T-helper 1 cell treated with Interleukin-12 subunit alpha and Interleukin-12 subunit beta and Interleukin-4 antibody, amounts not matched to agents 30 ng/mL and 1 ng/mL, for 36 hours (primary cell): ENCODE measurements around the gene EPHA10. TPM values are rescaled to one million over a fixed set of nuclear protein-coding genes. Genes with fewer than 3 reads are reported as not detected.
"Not testable (repeated sequence)": the region's sequence is repeated elsewhere in the genome, so short reads cannot be mapped to it uniquely, and the experiment has no call there.

Experiments used
- intact Hi-C: fragments of 100-400 bp; cut with micrococcal nuclease; formaldehyde crosslinking; loops from one replicate; pipeline ENCODE4 v1.15.1; 2024
- total RNA-seq: library from RNA; stranded (reverse); gene quantifications from 2 replicates; pipeline ENCODE4 v1.2.3, GENCODE V29; 2022

EPHA10 gene
- total RNA-seq, 1 donor from 2014 or later, result not detected

DNA sequence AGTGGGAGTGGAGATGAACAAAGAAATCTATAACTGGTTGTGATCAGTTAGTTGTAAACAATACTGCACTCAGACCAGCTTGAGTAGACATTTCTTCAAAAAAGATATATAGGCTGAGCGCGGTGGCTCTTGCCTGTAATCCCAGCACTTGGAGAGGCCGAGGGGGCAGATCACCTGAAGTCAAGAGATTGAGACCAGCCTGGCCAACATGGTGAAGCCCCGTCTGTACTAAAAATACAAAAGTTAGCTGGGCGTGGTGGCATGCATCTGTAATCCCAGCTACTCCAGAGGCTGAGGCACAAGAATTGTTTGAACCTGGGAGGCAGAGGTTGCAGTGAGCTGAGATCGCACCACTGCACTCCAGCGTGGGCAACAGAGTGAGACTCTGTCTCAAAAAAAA is 26.9 kb downstream of the EPHA10 start:
- intact Hi-C loops, result not testable (repeated sequence)

DNA sequence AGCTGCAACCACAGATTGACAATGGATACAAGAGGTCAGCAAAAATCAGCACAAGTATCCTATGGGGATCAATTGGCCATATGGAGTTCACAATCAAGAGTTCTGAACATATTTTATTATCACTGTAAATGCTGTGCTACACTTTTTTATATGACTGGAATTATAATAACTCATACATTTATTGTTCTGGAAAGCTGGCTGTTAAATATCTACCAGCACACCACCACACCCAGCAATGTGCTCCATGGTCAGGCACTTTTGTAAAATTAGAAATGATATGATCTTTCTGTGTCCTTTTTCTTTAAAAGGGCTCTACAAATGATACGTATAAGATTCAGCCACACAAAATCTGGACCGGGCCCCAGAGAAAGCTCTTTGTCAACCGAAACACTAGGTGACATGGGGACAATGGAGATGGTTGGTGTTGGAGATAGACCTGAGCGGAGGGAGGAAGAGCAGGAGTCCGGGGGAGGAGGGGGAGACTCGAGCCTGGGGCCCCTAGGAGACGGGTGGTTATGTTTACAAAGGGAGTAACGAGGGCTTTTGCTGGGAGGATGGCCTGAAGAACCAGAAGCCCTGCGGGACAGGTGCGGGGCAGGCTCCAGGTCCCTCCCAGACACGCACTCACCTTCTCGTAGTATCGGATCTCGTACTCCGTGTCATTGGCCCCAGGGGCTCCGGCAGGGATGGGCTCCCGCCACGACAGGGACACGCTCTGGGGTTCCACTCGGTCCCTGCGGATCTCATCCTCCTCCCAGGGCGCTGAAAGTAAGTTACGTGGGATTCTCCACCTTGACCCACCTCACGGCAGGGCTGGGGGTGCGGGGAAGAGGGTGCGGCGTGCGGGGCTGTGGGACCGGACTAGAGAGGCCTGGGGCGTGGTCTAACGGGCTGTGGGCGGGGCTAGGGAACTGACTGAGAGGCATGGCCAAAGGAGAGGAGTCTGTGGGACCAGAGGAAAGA is 30.0 kb downstream of the EPHA10 start:
- intact Hi-C loops, result no loop called here

DNA sequence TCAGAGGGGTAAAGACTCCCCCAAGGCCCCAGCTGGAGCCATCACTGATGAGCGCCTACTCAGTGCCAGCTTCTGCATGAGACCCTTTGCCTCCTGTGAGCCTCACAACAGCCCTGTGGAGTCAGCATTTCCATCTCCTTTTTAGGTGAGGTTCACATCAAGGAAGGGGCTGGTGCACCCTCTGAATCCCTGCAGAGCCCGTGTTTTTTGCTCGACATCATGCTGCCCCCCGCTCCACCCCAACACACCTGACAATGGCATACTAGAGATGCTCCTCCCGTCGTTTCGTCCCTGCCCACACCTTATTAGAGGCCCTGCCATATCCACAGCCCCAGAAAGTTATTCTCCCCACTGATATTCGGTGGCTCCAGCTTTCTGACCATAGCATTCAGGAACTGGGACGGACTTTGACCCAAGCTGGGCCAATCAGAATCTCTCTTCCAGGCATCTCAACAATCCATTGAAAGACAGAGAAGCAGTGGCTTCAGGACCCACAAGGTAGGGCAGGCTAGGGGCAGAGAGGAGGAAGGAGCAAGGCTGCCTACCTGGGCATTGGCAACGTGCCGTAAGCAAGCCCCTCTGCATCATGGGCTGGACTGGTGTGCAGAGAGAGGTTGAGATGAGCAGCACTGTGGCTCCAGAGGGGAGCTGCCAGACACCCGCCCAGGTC is 32.7 kb downstream of the EPHA10 start:
- intact Hi-C loops, result no loop called here

- intact Hi-C loops, result no loop called here
These were observed 33.5 kb downstream of the EPHA10 start for GRCh38 chr1:37731312-37732019.

DNA sequence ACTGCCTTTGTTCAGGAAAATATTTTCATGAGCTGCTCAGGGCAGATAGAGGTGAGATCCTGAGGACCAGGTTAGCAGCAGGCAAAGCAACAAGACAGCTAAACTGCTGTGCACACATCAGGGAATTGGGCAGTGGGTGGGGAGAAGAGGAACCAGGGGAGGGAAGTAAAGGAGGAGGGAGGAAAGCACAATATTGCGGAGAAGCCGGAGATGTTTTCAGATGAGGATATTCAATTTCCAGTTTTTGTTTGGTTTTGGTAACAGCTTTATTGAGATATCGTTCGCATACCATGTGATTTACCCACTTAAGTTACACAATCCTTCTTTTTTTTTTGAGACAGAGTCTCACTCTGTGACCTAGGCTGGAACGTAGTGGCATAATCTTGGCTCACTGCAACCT is 34.5 kb downstream of the EPHA10 start:
- intact Hi-C loops, result no loop called here

- intact Hi-C loops, result no loop called here
These were observed 36.5 kb downstream of the EPHA10 start for GRCh38 chr1:37728416-37728815.

- intact Hi-C loops, result no loop called here
These were observed 38.0 kb downstream of the EPHA10 start for GRCh38 chr1:37726751-37727585.

- intact Hi-C loops, result no loop called here
These were observed 38.9 kb downstream of the EPHA10 start for GRCh38 chr1:37725851-37726613.

DNA sequence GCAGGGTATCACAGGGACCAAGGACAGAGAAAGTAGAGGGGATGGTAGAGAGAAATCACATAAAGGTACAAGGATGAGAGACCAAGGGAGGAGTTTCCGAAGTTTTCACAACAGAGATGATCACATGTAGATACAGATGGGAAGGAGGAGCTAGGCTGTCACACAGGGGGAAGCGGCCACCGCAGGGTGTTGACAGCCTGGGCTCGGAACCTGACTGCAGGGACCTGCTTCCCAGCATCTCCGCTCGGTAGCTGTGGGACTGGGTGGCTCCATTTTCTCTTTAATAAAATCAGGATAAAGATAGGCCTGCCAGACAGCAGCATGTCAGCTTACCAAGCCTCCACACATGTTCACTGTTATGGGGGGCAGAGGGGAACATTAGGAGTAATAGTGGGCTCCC is 40.3 kb downstream of the EPHA10 start:
- intact Hi-C loops, result no loop called here

- intact Hi-C loops, result no loop called here
These were observed 41.4 kb downstream of the EPHA10 start for GRCh38 chr1:37723390-37724078.

DNA sequence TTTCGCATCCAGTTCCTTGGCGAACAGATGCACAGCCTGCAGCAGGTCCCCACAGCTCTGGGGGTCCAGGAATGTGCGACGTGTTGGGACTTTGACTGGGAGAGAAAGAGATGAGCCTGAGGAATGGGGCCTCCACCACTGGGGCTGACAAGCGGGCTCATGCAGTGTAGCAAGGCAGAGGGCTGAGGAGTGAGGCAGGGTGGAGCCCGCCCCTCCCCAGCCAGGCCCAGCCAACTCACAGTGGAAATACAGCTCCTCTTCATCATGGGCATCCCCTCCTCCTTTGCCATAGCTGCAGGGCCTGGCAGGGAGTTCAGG is 41.9 kb downstream of the EPHA10 start:
- intact Hi-C loops, result no loop called here

GRCh38 chr1:37722181-37723071 is 42.5 kb downstream of the EPHA10 start:
- intact Hi-C loops, result no loop called here

GRCh38 chr1:37721565-37721964 is 43.4 kb downstream of the EPHA10 start:
- intact Hi-C loops, result no loop called here

DNA sequence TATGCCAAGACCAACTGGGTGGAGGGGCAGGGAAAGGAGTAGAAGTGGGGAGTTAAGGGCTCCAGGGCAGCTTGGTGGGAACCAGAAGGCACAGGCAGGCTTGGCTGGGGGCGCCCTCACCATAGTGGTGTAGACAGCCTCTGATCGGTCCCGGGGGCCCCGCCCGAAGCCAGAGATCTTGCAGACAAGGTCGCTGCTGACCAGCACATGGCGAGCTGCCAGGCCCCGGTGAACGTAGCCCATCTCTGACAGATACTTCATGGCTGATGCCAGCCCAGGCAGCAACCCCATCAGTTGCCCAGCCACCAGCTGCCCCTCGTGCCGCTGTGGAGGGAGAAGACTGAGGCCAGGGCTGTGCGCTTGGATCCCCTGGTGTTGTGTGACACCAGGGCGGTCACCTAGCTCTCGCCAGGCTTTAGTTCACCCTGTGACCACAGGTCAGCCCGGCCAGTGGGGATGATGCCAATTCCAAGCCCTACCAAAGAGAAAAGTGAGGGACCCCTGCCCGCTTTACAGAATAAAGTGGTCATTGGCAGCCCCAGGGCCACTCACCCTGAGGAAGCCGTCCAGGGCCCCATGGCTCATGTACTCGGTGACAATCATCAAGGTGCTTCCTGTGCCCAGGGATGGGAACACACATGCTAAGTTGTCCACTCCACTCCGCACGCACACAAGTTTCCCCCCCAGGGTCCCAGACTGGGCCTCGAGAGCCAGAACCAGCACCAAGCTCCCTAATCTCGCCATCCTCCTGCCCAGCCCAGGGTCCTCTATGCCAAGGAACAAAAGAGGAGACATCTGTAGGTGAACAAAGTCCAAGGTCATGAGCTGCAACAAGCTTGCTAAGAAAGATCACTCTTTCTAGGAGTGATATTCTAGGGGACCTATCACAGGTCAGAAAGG is 44.4 kb downstream of the EPHA10 start:
- intact Hi-C loops, result no loop called here

DNA sequence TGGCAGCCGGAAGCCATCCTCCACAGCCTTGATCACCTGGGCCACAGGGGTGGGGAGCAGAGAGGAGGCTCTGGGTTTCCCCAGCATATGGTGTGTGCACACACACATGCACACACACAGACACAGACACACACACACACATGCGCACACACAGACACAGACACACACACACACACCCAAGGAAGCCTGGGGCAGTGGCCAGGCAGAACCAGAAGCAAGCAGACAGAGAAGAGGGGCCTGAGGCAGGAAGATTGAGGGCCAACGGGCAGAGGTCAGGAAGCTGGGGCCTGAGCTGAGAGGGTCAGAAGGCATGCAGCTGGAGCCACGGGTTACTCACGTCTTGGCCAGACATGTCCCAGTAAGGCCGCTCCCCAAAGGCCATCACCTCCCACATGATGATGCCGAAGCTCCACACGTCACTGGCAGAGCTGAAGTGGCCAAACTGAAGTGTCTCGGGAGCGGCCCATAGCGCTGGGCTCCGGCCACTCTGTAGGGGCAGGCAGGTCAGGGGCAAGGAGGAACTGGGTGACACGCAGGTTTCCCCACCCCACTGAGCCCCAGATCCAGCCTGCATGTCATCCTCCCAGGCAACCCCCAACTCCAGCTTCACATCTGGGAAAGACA is 45.2 kb downstream of the EPHA10 start:
- intact Hi-C loops, result no loop called here

DNA sequence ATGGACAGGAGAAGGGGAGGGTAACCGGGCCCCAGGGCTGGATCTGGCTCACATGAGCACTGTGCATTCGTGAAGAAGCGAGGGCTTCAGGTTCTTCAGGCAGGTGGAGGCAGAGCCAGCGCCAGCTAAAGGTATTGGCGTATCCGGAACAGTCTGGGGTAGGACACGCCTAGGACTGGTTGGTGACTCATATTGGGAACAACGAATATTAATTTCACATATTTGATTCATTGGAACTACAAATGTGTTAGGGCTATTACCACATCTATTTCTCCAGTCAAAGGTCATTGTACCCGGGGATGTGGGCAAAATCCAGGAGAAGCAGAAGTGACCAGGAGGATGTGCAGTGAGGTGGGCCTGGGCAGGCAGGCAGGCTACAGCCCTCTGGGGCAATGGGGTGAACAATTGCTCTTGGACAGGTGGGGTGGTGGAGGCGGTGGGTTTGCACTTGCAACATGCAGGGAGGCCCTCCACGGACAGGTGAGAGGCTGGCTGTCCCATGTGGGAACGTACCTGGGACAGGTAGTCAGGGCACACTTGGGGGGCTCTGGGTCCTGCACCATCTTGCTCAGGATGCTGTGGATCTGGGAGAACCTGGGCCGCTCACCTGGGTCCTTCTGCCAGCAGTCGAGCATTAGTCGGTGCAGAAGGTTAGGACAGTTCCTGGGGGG is 45.9 kb downstream of the EPHA10 start:
- intact Hi-C loops, result no loop called here
